Prostate gland (tissue), 2 donors: ENCODE measurements around the gene COL15A1. TPM values are rescaled to one million over a fixed set of nuclear protein-coding genes. Genes with fewer than 3 reads are reported as not detected.

Experiments
- DNase-seq: peaks from one replicate; pipeline ENCODE4 v3.0.0-alpha.2; 2019; ENCODE audit warnings: low spot score
- H3K27ac ChIP-seq, 2 donors: fragments of 200-600 bp; sonication (generic); 2 replicates each; pipeline ENCODE4 v1.5.1; 2017 to 2019
- H3K27me3 ChIP-seq: fragments of 200-600 bp; sonication (generic); replicated peaks from 2 replicates; pipeline ENCODE4 v1.5.1; 2019; ENCODE audit not compliant: insufficient read depth
- H3K36me3 ChIP-seq, 2 donors: fragments of 200-600 bp; sonication (generic); 1 replicate in 1 of 2; 2 replicates in 1 of 2; pipeline versions ENCODE4 v1.5.1 to v1.8.1; 2017 to 2019
- H3K4me1 ChIP-seq: fragments of 200-600 bp; sonication (generic); replicated peaks from 2 replicates; pipeline ENCODE4 v1.5.1; 2019
- H3K4me3 ChIP-seq, 2 donors: fragments of 200-600 bp; sonication (generic); 2 replicates each; pipeline ENCODE4 v1.5.1; 2017 to 2019
- H3K9me3 ChIP-seq: fragments of 200-600 bp; sonication (generic); 2 replicates; pipeline ENCODE4 v1.5.1; 2017
- CTCF ChIP-seq, 4 experiments: fragments of 200-600 bp in 2 of 4; fragments of 450-650 bp in 2 of 4; sonication (generic) in 2 of 4; IDR thresholded peaks; 1 replicate in 3 of 4; 2 replicates in 1 of 4; pipeline ENCODE4 v1.5.1; 2016 to 2019; ENCODE audit warnings: antibody characterized with exemption in 4 of 4, mild to moderate bottlenecking in 2 of 4, moderate library complexity in 2 of 4
- POLR2A ChIP-seq: fragments of 450-650 bp; IDR thresholded peaks from one replicate; pipeline ENCODE4 v1.6.1; 2016; ENCODE audit warnings: antibody characterized with exemption, mild to moderate bottlenecking
- POLR2AphosphoS5 ChIP-seq: sonication (generic); formaldehyde crosslinking; IDR thresholded peaks from one replicate; pipeline ENCODE4 v1.6.1; 2017; ENCODE audit warnings: antibody characterized with exemption
- WGBS: methylation state at CpG from one replicate; pipeline ENCODE4 v1.1.5; 2018; 5-methylcytosine and 5-hydroxymethylcytosine counted together
- intact Hi-C: fragments of 100-400 bp; cut with DNase I; formaldehyde crosslinking; loops from one replicate; pipeline ENCODE4 v1.14.2; 2022
- total RNA-seq, 2 donors: library from RNA; depleted of rRNA; stranded (reverse); fragments of >200 nt; gene quantifications; one replicate each; pipeline ENCODE4 v1.1.0, GENCODE V29; 2016

Gene COL15A1
- total RNA-seq, 2 donors from 2014 or later, result 10.3 to 79.9 TPM

GRCh38 chr9:99085949-99086948 lies 142.5 kb downstream of the COL15A1 start:
- Histone ChIP-seq H3K36me3 (no peaks in the 10 kb centered on the region), H3K27ac (peak overlapping the region in 1 of 2 donors; percentile 17), H3K4me1 (no peaks in the 10 kb centered on the region), H3K4me3 (no peak overlapping the region), H3K27me3 (no peaks in the 10 kb centered on the region), H3K9me3 (no peaks in the 10 kb centered on the region)
- TF ChIP-seq POLR2A (no peak), POLR2AphosphoS5 (no peak), CTCF (IDR thresholded peaks at IDR 0.05) (no peak)
- DNase-seq, result no peak
- intact Hi-C loops, result no loop called here
- WGBS, result 63% methylated on average over 12 of the region's 12 CpGs

GRCh38 chr9:99087462-99087861 lies 143.8 kb downstream of the COL15A1 start:
- WGBS, result 89% methylated on average over 3 of the region's 3 CpGs
- DNase-seq, result no peak
- intact Hi-C loops, result no loop called here
- H3K4me1 ChIP-seq, result no peaks in the 10 kb centered on the region
- TF ChIP-seq POLR2AphosphoS5 (no peak), CTCF (IDR thresholded peaks at IDR 0.05) (no peak), POLR2A (no peak)
- H3K36me3 ChIP-seq, result no peaks in the 10 kb centered on the region
- H3K4me3 ChIP-seq, result no peak overlapping the region
- H3K27ac ChIP-seq, result no peak overlapping the region
- no peaks in the 10 kb centered on the region for H3K9me3 ChIP-seq
- H3K27me3 ChIP-seq, result no peaks in the 10 kb centered on the region

- WGBS, result 84% methylated on average over 5 of the region's 5 CpGs
- intact Hi-C loops, result no loop called here
Observed at GRCh38 chr9:99090336-99091130, 146.8 kb downstream of the COL15A1 start.

GRCh38 chr9:99092643-99093491 lies 149.2 kb downstream of the COL15A1 start:
- Histone ChIP-seq H3K4me3 (no peak overlapping the region), H3K27ac (no peak overlapping the region), H3K27me3 (no peaks in the 10 kb centered on the region), H3K4me1 (no peaks in the 10 kb centered on the region), H3K9me3 (no peaks in the 10 kb centered on the region), H3K36me3 (no peaks in the 10 kb centered on the region)
- intact Hi-C loops, result no loop called here
- no peak for DNase-seq
- WGBS, result 88% methylated on average over 5 of the region's 6 CpGs
- no peak for TF ChIP-seq POLR2A
- no peak for TF ChIP-seq CTCF (IDR thresholded peaks at IDR 0.05)
- no peak for TF ChIP-seq POLR2AphosphoS5

More at GRCh38 chr9:99090336-99091130, 146.8 kb downstream of the COL15A1 start:
- Histone ChIP-seq H3K27ac (no peak overlapping the region), H3K27me3 (no peaks in the 10 kb centered on the region), H3K36me3 (no peaks in the 10 kb centered on the region), H3K4me1 (no peaks in the 10 kb centered on the region), H3K4me3 (no peak overlapping the region), H3K9me3 (no peaks in the 10 kb centered on the region)
- TF ChIP-seq POLR2AphosphoS5 (no peak), POLR2A (no peak), CTCF (IDR thresholded peaks at IDR 0.05) (no peak)
- no peak for DNase-seq
